GM18858 (cell line): Measurements from ENCODE around the gene CIAO3.
"Not testable (repeated sequence)": the region's sequence is repeated elsewhere in the genome, so short reads cannot be mapped to it uniquely, and the experiment has no call there.

ENCODE experiments used
- ATAC-seq: cut with Tn5 transposase; IDR thresholded peaks from one replicate; pipeline ENCODE4 v1.9.1; 2021; ENCODE audit not compliant: unreplicated experiment

CIAO3 gene

DNA sequence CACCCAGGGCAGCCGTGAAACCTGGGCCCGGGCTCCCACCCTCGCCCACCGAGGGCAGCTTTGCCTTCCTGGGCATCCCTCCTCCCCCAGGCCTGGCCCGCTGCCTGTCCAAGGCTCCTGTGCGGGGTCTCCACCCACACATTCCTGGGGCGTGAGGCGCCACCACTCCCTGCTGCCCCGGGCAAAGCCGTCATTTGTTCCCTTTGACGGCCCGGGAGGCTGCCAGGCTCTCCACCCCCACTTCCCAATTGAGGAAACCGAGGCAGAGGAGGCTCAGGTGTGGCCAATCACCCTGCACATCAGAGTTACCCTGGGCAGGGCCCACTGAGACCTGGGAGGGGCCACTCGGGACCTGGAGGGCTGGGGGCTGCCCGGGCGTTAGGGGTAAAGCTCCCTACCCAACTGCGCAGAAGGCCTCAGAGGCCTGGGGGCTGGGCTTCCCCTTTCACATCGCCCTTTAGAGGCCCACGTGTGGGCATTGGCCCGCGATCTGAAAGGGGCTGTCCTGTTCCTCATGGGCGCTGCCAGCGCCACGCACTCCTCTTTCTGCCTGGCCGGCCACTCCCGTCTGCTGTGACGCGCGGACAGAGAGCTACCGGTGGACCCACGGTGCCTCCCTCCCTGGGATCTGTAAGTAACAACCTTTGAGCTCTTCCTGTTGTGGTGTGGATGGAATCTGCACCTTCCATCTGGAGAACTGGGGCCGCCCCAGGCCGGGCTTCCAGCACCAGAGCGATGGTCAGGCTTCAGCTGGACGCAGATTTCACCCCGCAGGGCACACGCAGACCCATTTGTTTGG, 19.9 kb upstream of the CIAO3 start, which contains the start of gene MSLN:
MSLN (plus strand) TSS at position 190 of the 799 bp plus-strand sequence. CDS start 1,947 bp downstream, outside the sequence.
- ATAC-seq: no peak

DNA sequence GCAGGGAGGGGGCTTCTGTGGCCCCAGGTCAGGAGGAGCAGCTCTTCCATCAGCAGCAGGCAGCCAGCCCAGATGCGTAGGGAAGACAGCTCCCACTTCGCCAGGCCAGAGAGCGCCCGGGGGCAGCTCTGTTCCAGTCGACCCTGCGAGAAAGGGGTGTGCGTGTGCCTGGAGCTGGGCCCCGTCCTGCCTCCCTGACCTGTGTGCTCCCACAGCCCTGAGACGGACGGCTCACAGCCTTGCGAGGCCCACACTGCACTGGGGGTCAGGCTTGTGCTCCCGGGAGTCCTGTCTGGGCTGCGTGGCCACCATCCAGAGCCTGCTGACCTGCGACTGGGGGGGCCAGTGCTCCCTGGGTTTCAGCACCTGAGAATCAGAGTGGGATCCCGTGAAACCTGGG, 19.3 kb upstream of the CIAO3 start:
- ATAC-seq: no peak

DNA sequence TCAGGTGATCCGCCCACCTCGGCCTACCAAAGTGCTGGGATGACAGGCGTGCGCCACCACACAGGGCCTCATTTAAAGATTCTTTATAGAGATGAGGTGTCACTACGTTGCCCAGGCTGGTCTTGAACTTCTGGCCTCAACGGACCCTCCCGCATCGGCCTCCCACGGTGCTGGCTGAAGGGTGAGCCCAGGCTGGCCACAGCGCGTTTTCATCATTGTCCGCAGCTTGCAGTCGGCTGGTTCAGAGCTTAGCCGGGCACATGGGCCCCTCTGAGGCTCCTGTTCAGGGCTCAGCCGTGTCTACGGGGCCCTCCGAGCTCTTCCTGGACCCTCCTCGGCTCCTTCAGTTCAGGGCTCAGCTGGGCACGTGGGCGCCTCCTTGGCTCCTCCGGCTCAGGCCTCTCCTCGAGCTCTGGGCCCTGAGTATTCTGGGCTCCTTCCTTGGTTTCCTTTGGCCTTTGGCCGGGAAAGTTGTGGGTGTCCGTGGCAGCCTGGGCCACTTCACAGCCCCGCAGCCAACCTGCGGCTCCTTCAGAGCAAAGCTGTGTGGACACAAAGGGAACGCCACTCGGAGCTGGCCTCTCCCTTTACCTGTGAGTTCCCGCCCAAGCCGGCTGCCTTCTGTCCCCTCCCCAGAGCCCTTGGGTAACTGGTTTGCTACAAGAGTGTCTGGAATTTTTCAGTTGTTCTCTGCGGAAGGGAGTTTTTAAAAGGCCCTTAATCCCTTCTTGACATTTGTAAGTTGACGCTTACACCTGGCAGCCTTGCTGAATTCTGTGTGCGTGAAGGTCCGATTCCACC, 18.5 kb upstream of the CIAO3 start:
- no peak for ATAC-seq

DNA sequence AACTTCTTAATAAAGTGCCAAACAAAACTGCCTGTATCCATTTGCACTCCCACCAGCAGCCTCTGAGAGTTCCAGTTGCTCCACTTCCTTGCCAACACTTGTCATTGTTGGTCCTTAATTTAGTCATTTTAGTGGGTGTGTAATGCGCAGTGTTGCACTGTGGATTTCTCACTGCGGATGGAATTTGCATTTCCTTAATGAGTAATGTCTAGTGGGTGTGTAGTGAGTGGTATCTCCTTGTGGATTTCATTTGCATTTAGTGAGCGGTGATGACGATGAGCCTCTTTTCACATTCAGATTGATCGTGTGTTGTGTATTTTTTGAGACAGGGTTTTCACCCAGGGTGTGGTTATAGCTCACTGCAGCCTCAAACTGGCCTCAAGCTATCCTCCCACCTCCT, 15.6 kb upstream of the CIAO3 start:
- no peak for ATAC-seq

DNA sequence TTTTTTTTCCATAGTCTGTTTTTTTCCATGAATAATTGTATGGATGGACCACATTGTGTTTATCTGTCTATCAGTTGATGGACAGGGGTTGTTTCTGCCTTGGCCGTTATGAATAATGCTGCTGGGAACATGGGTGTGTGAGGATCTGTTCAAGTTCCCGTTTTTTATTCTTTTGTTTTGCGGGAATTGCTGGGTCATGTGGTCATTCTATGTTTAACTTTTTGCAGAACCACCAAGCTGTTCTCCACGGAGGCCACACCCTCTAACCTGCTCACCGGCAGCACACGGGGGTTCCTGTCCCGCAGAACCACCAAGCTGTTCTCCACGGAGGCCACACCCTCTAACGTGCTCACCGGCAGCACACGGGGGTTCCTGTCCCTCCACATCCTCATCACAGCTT, 13.9 kb upstream of the CIAO3 start:
- no peak for ATAC-seq

DNA sequence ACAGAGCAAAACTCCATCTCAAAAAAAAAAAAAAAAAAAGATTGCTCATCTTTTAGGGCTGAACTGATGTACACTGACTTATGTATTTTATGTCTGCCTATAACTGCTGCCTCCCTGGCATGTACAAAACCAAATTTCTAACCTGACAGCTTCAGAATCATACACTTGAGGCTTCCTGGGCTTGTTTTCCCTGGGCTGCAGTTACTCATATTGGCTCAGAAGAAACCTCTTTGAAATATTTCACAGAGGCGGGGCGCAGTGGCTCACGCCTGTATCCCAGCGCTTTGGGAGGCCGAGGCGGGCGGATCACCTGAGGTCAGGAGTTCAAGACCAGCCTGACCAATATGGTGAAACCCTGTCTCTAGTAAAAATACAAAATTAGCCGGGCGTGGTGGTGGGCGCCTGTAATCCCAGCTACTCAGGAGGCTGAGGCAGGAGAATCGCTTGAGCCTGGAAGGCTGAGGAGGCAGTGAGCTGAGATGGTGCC, 13.4 kb upstream of the CIAO3 start:
- ATAC-seq: not testable (repeated sequence)

DNA sequence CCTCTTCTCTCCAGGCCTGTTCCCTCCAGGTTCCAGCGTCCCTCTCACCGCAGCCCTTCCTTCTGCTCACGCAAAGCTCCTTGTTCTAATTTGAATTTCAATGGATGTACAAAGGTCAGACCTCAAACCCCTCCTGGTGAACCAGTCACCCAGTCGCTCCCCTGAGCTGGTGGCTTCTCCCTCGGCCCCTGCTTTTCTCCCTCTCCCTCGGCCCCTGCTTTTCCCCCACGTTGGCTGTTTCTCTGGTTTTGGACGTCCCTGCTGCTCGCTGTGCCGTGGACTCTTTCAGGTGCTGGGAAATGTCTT, 11.2 kb upstream of the CIAO3 start:
- no peak for ATAC-seq

DNA sequence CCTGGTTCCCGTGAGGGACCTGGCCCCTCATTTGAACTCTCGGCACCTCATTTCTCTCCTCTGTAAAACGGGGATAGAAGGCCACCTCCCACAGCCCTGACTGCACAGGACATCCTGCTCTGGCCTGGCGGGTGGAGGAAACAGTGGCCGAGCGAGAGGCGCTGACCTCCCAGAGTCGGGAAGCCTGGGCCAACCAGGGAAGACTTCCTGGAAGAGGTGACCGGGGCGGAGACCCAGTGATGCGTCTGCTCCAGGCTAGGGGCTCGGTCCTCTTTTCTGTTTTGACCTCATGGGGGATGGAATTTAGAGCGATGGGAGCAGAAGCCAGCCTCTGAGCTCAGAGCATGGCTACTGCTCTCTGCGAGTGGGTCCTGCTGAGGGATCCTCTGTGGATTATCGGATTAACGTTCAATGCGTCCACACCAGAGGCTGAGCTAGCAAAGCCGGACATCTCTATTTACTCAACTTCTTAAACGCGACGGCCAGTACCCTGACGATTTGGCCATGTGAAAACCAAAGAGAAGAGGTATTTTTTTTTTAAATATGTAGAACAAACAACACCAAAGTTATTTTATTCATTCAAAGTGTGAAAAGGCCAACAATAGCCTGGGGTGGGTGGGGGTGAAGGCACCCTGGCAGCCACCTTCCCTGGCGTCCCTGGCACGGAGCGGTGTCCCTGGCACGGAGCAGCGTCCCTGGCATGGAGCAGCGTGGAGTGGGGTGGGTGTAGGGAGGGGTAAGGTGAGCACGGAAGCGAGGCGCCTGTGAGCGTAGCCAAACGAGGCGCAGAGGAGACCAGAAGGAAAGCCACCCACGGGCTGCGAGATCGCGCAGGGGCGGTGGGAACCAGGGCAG, 10.6 kb upstream of the CIAO3 start:
- no peak for ATAC-seq

DNA sequence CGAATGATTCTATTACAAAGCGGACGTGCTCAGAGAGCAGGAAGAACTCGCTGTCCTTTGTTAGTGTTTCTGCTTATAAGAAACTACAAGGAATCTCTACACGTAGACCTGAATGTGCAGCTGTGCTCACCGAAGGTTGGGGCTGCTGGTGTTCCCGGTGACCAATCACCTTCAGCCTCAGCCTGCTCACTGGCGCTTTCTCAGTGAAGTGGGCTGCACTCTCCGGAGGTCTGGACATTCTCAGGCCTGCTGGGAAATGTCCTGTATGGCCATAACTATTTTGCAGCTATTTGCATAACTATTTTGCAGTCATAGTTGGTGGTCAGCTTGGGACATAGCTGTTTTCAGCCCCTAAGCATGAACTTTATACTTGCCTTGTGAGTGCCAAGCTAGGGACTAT, 9.7 kb upstream of the CIAO3 start:
- ATAC-seq: no peak

DNA sequence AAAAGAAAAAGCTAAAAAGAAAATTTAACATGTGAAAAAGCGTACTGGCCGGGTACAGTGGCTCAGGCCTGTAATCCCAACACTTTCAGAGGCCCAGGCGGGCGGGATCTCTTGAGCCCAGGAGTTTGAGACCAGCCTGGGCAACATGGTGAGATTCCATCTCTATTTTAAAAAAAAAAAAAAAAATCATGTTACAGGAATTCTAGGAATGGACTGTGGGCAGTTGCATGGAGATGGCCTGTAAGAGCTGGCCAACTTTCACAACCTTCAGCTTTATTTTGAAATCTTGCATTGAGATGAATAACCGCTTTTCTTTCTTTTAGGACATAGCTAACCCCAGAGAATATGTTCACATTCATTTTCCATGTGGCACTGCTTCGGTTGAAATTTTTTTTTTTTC, 8.2 kb upstream of the CIAO3 start:
- ATAC-seq: no peak

DNA sequence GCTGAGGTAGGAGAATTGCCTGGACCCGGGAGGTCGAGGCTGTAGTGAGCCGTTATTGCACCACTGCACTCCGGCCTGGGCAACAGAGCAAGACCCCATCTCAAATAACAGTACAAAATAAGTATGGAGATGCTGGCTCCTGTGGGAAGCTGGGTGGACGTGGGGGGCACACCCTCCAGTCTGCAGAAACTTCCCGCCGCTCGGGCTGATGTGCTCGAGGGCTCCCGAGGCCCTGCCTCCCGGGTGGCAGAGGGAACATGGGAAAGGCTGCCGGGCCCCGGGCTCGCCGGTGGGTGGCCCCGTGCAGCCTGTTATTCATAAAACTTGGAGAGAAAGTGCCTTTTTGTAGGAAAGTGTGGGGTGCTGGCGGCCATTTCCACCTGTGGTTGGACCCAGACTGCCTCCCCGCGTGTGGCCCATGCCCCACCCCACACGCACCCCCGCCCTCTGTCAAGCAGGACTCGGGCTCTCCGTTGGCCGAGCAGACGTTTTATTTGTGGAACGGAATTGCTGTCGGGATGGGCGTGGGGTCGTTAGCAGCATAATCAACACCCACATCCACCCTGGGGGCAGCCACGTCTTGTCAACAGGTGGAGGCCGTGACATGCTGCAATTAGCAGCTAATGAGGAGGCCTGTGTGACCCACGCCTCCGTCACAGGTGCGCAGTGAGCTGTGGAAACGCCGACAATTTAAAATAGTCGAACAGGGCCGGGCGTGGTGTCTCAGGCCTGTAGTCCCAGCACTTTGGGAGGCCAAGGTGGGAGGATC, 7.4 kb upstream of the CIAO3 start:
- ATAC-seq: no peak

DNA sequence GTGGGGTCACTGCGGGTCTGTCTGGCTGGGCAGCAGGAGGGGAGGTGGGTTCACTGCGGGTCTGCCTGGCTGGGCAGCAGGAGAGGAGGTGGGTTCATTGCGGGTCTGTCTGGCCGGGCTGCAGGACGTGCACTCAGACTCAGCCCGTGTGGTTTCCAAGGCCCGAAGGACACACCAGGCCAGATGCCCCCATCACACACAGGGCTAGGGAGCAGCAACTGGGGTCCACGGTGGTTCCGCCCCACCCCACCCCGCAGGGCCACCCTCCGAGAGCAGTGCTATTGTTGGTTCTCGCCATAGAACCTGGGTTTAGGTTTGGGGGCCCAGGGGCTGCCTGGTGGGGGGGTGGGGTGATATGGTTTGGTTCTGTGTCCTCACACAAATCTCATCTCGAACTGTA, 5.8 kb upstream of the CIAO3 start:
- ATAC-seq: no peak

DNA sequence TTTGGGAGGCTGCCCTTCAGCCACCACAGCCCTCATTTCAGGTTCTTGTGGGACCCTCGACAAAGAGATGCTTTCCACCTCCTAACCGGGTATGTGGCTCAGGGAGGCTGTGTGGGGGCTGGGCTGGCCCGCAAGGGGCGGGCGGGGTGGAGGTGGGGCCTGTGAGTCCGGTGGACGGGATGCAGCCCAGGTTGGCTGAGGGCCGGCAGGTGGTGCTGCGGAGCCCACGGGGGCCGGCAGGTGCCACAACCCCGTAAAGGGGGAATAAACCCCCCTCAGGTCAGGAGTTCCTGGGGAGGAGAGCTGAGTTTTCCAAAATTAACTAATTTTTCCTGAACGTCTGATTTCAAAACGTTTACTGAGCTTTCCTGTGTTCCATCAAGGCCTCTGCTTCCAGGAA, 4.9 kb upstream of the CIAO3 start:
- ATAC-seq: no peak

DNA sequence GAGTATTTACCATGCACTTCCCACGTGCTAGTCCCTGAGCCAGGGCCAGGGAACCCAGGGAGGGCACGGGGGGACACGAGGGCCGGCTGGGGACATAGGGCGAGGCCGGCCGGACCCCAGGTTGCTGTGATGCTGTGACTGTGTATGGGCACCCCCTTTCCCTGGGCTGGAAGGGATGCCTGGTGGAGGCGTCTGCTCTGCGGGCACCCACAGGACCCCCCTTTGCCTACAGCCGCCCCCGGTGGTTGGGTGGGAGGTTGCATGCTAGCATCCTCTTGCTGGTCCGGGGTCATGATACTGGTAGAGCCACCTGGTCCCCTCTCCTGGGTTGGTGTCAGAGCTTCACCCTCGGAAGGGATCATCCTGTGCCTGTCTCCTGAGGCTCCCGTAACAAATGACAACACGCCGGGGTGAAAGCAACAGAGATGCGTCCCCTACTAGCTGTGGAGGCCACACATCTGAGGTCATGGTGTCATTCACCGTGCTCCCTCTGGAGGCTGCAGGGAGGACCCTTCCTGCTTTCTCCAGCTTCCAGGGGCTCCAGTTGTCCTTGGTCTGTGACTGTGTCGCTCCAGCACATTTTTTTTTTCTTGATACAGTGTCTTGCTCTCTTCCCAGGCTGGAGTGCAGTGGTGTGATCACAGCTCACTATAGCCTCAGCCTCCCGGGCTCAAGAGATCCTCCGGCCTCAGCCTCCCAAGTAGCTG, 3.1 kb upstream of the CIAO3 start:
- ATAC-seq: no peak

DNA sequence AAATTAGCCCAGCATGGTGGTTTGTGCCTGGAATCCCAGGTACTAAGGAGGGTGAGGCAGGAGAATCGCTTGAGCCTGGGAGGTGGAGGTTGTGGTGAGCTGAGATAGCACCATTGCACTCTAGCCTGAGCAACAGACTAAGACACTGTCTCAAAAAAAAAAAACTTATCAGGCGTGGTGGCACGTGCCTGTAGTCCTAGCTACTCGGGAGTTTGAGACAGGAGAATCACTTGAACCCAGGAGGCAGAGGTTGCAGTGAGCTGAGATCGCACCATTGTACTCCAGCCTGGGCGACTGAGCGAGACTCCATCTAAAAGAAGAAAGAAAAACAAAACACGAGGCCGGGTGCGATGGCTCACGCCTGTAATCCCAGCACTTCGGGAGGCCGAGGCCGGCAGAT, 2.1 kb upstream of the CIAO3 start:
- not testable (repeated sequence) for ATAC-seq

DNA sequence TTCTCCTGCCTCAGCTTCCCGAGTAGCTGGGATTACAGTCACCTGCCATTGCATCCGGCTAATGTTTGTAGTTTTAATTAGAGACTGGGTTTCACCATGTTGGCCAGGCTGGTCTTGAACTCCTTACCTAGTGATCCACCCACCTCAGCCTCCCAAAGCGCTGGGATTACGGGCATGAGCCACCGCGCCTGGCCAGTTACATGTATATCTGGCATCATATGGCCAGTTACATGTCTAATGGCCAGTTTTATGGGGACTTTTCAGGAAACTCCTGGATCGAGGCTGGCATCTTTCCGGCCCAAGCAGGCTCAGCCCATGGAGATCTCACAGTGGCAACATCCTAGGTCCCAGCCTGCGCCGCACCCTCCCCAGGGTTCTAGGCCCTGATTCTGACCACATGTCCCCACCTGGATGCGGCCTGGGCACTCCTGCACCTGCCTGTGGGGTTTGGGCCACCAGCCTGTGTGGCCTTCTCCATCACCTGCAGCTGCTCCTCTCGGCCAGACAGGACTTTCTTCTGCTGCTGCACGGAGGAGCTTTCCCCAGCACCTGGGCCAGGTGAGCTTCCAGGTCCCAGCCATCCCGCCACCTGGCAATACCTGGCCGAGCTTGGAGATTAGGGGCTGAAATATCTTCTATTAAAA, 1.3 kb upstream of the CIAO3 start:
- ATAC-seq: no peak

DNA sequence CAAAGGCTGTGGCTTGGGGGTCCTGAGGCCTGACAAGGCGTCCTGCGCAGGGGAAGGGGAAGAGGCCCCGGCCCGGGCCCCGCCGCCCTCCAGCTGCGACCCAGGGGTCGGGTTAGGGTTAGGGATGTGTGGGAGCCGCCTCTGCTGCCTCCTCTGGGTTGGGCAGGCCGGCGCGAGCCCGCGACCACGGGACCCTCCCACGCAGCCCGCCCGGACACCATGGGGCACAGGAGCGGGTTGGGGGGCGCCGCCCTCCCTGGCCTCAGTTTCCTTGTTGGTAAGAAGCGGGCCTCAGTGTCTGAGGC, 386 bp downstream of the CIAO3 start:
- ATAC-seq: peak; percentile 6

DNA sequence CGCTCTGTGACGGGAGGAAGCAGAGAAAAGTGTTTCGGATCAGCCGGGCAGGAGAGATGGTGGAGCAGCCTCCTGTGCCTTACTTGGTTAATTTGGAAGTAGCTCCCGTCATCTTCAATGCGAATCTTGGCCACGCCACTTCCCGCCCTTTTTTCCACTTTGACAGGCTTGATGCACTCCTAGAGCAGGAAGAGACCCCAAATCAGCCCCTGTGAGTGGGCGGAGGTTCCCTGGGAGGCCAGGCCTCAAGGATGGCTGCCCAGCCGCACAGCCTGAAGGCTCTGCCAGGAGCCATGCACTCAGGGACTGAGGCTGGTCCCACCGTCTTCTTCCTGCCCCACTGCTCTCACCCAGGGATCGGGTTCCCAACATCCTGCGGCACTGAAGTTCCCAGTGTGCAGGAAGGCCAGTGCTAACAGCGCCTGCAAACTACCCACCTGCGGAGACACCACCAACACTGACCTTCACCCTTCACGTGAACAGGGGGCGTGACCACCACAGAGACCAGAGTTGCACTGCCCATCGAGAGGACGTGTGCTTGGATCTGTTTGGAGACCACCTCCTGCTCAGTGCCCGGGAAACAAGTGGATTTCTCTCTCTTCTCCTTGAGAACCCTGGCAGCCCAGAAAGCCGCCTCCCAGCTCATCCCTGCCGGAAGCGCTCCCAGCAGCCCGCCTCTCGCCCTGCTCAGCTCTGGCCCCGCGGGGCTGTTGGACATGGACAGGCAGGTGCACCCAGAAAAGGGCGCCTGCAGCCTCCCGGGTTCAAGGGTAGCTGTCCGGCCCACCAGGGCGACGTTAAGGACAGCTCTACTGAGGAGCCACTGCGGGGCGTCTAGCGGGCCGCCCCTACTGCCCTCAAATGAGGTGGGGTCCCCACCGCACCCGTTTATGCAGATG, 988 bp downstream of the CIAO3 start:
- no peak for ATAC-seq
